ENCODE measurements around the gene NKAIN2. TPM values are rescaled to one million over a fixed set of nuclear protein-coding genes. Genes with fewer than 3 reads are reported as not detected.
A peak's percentile ranks its signal among the peaks of the same experiment; 100 is the strongest.

NKAIN2 gene
- total RNA-seq, 1 experiment from 2014 or later, result not detected

GRCh38 chr6:124812067-124812466 is 1008.4 kb downstream of the NKAIN2 start:
- DNase-seq (ENCODE audit: low read depth), result no peak

GRCh38 chr6:124819346-124819745 is 1015.7 kb downstream of the NKAIN2 start:
- DNase-seq (ENCODE audit: low read depth), result no peak

- no peak for DNase-seq (ENCODE audit: low read depth)
Measured at GRCh38 chr6:124822204-124822613, 1018.5 kb downstream of the NKAIN2 start.

GRCh38 chr6:124822721-124823120 is 1019.1 kb downstream of the NKAIN2 start:
- no peak for DNase-seq (ENCODE audit: low read depth)

GRCh38 chr6:124823240-124824111 is 1019.8 kb downstream of the NKAIN2 start:
- DNase-seq (ENCODE audit: low read depth), result no peak

GRCh38 chr6:124825564-124825963 is 1021.9 kb downstream of the NKAIN2 start:
- no peak for DNase-seq (ENCODE audit: low read depth)

- DNase-seq (ENCODE audit: low read depth), result no peak
Measured at GRCh38 chr6:124829822-124830221, 1026.2 kb downstream of the NKAIN2 start.

GRCh38 chr6:124830506-124830905 is 1026.8 kb downstream of the NKAIN2 start:
- DNase-seq (ENCODE audit: low read depth), result no peak

- DNase-seq (ENCODE audit: low read depth), result no peak
Measured at GRCh38 chr6:124854338-124854922, 1050.8 kb downstream of the NKAIN2 start.

- no peak for DNase-seq (ENCODE audit: low read depth)
Measured at GRCh38 chr6:124857746-124858145, 1054.1 kb downstream of the NKAIN2 start.

- DNase-seq (ENCODE audit: low read depth), result no peak
Measured at GRCh38 chr6:124858564-124858963, 1054.9 kb downstream of the NKAIN2 start.

- no peak for DNase-seq (ENCODE audit: low read depth)
Measured at GRCh38 chr6:124859366-124859765, 1055.7 kb downstream of the NKAIN2 start.

- DNase-seq (ENCODE audit: low read depth), result no peak
Measured at GRCh38 chr6:124866040-124866439, 1062.4 kb downstream of the NKAIN2 start.

GRCh38 chr6:124867121-124867520 is 1063.5 kb downstream of the NKAIN2 start:
- DNase-seq (ENCODE audit: low read depth), result no peak

- no peak for DNase-seq (ENCODE audit: low read depth)
Measured at GRCh38 chr6:124868481-124868880, 1064.8 kb downstream of the NKAIN2 start.

- no peak for DNase-seq (ENCODE audit: low read depth)
Measured at GRCh38 chr6:124869416-124869815, 1065.8 kb downstream of the NKAIN2 start.

GRCh38 chr6:124870611-124871459 is 1067.2 kb downstream of the NKAIN2 start:
- peak; percentile 13 for DNase-seq (ENCODE audit: low read depth)

GRCh38 chr6:124872361-124873065 is 1068.8 kb downstream of the NKAIN2 start:
- DNase-seq (ENCODE audit: low read depth), result no peak

GRCh38 chr6:124873066-124873410 is 1069.4 kb downstream of the NKAIN2 start:
- DNase-seq (ENCODE audit: low read depth), result no peak
